GM12873 (cell line): ENCODE data around the gene DHRS7C.

Experiments used
- CTCF ChIP-seq: IDR thresholded peaks from 2 replicates; pipeline ENCODE4 v1.5.1; 2012; ENCODE audit warnings: low read depth, mild to moderate bottlenecking, moderate library complexity, low read length, control low read depth; ENCODE audit not compliant: insufficient read depth; ENCODE audit errors: missing control alignments

Gene DHRS7C

GRCh38 chr17:9792181-9792840, 919 bp upstream of the DHRS7C start:
- TF ChIP-seq CTCF = no peak

- TF ChIP-seq CTCF = no peak
Measured at GRCh38 chr17:9790316-9790715, 1.1 kb downstream of the DHRS7C start.

GRCh38 chr17:9788601-9789000, 2.8 kb downstream of the DHRS7C start:
- no peak for TF ChIP-seq CTCF

GRCh38 chr17:9784544-9784943, 6.8 kb downstream of the DHRS7C start:
- no peak for TF ChIP-seq CTCF

- TF ChIP-seq CTCF = no peak
Measured at GRCh38 chr17:9783050-9783449, 8.3 kb downstream of the DHRS7C start.

GRCh38 chr17:9780552-9780951, 10.8 kb downstream of the DHRS7C start:
- no peak for TF ChIP-seq CTCF

GRCh38 chr17:9776911-9777310, 14.5 kb downstream of the DHRS7C start:
- TF ChIP-seq CTCF = no peak
